Fibroblast of villous mesenchyme (primary cell): ENCODE data around the gene MSMO1. TPM values are rescaled to one million over a fixed set of nuclear protein-coding genes. Genes with fewer than 3 reads are reported as not detected.

Experiments
- DNase-seq: peaks from one replicate; pipeline ENCODE4 v3.0.0-alpha.2; 2010; ENCODE audit warnings: low read depth
- H3K4me3 ChIP-seq: 2 replicates; pipeline ENCODE4 v1.5.1; 2011; ENCODE audit warnings: low read depth, mild to moderate bottlenecking, low read length
- CTCF ChIP-seq: IDR thresholded peaks from 2 replicates; pipeline ENCODE4 v1.5.1; 2012; ENCODE audit warnings: low read depth, mild to moderate bottlenecking, low read length; ENCODE audit not compliant: insufficient read depth
- total RNA-seq: library from RNA; depleted of rRNA; stranded (reverse); fragments of >200 nt; gene quantifications from 2 replicates; pipeline ENCODE4 v1.2.3, GENCODE V29; 2012

Gene MSMO1
- total RNA-seq, 1 donor = 731 TPM

DNA sequence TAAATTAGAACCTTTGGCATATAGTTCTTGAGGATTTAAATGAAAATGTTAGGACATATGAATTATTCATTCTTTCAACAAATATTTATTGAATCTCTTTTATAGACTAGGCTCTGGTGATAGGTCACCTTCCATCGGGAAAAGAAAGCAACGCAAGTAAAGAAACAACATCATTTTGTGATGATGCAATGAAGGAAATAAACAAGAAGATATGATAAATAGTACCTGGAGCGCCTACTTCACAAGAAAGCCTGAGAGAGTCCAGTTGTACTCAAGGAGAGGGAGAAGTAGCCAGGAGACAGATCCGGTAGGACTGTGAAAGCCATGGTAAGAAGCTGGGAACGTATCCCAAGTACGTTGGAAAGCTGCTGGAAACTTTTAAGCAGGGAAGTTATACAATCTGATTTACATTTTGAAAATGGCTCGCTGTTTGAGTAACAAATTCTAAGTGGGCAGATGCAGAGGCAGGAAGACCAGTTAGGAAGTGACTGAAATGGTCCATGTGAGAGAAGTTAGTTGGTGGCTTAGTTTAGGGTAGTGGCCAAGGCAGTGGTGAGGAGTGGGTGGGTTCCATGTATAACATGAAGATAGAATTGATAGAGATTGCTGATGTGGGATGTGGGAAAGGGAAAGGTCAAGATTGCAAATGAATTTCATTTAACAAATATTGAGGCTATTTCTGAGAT, 33.7 kb downstream of the MSMO1 start:
- TF ChIP-seq CTCF = no peak
- no peak for DNase-seq
- no peak overlapping the region for H3K4me3 ChIP-seq

- no peak for DNase-seq
- H3K4me3 ChIP-seq = no peak overlapping the region
- TF ChIP-seq CTCF = no peak
Observed at GRCh38 chr4:165361810-165362209, 34.3 kb downstream of the MSMO1 start.

DNA sequence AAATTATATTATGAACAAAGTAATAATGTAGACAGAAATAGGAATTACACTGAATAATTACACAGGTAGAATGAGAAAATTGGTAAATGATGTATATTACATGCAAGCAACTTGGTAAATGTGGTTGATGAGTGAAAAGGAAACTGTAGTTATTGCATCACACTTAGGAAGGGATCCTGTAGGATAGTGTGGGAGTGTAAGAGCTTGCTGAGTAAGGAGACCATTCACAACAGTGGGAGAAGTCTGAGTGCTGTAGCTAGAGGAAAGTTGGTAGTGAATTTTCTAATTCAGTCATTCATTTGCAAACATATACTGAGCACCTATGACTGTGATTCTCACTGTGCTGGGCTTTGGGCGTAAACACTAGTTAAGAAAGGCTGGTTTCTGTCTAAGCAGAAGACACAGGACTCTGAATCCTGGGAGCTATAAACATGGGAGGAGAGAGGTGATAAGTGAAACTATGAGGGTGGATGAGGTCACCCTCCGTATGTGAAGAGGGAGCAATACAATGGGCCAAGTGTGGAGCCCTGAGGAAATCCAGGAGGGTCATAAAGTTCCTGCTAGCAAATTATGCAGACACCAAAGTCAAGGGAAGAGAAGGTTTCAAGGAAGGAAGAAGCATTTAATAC, 37.1 kb downstream of the MSMO1 start:
- DNase-seq = peak; percentile 49
- no peak overlapping the region for H3K4me3 ChIP-seq
- TF ChIP-seq CTCF = no peak

- TF ChIP-seq CTCF = no peak
- no peak overlapping the region for H3K4me3 ChIP-seq
- no peak for DNase-seq
Observed at GRCh38 chr4:165367040-165367439, 39.6 kb downstream of the MSMO1 start.

DNA sequence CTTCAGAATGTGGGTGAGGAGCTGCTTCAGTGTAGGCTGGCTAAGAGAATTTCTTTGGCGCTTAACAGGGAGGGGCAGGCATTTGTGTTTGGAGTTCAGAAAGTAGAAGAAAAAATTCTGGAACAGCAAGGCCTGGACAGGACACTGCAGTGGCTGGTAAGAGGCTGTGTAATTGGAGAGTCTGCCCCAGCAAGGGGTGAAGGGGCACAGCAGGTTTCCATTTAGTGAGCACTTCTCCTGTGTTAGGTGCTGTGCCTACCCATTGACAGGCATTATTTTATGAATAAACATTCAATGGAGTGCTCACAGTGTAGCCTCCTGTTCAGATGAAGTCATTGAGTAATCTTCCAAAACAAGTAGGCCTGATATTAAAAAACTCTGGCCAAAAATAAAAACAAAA, 40.6 kb downstream of the MSMO1 start:
- TF ChIP-seq CTCF = no peak
- no peak for DNase-seq
- H3K4me3 ChIP-seq = no peak overlapping the region

- no peak for TF ChIP-seq CTCF
- no peak for DNase-seq
- no peak overlapping the region for H3K4me3 ChIP-seq
Observed at GRCh38 chr4:165368567-165368966, 41.1 kb downstream of the MSMO1 start.

GRCh38 chr4:165369522-165369921, 42.1 kb downstream of the MSMO1 start:
- DNase-seq = peak; percentile 42
- TF ChIP-seq CTCF = no peak
- no peak overlapping the region for H3K4me3 ChIP-seq
